B cell (primary cell): ENCODE data around the gene BTLA. TPM values are rescaled to one million over a fixed set of nuclear protein-coding genes. Genes with fewer than 3 reads are reported as not detected.
A peak's percentile ranks its signal among the peaks of the same experiment; 100 is the strongest.

ENCODE experiments used
- ATAC-seq: fragments of 200-7000 bp; cut with Tn5 transposase; one replicate; pipeline ENCODE4 v1.10.0; 2021; ENCODE audit warnings: low read depth, mild to moderate bottlenecking, moderate number of reproducible peaks, moderate library complexity
- CTCF ChIA-PET: fragments of 350-600 bp; sonication (Branson Sonifier 250); formaldehyde crosslinking; loops from one replicate; lab custom pipeline; 2021; ENCODE audit warnings: antibody characterized with exemption, inconsistent platforms; lab: Charles Lee
- POLR2A ChIA-PET: fragments of 350-600 bp; sonication (Branson Sonifier 250); formaldehyde crosslinking; loops from one replicate; lab custom pipeline; 2021; ENCODE audit warnings: antibody characterized with exemption; lab: Charles Lee
- DNase-seq: peaks from one replicate; pipeline ENCODE4 v3.0.0; 2013
- H2AFZ ChIP-seq: 2 replicates; pipeline ENCODE4 v1.6.1; 2012; ENCODE audit warnings: mild to moderate bottlenecking, low read depth, low read length; ENCODE audit not compliant: insufficient read depth, poor library complexity, severe bottlenecking
- H3K27ac ChIP-seq, 2 donors: 1 replicate in 1 of 2; 2 replicates in 1 of 2; pipeline ENCODE4 v1.5.1; 2012 to 2013; ENCODE audit warnings: low read length in 2 of 2, mild to moderate bottlenecking in 2 of 2, moderate library complexity in 1 of 2
- H3K27me3 ChIP-seq, 4 experiments: fragments of 200-600 bp in 1 of 4; sonication (generic) in 1 of 4; replicated peaks in 1 of 4; 1 replicate in 2 of 4; 2 replicates in 2 of 4; pipeline versions ENCODE4 v1.6.1 to v1.7.0; 2013 to 2016; ENCODE audit warnings: low read length in 3 of 4, mild to moderate bottlenecking in 2 of 4, mixed read lengths in 1 of 4, moderate library complexity in 1 of 4; ENCODE audit not compliant: insufficient read depth in 4 of 4, control insufficient read depth in 3 of 4; ENCODE audit errors: control extremely low read depth in 1 of 4
- H3K36me3 ChIP-seq, 2 experiments: replicated peaks in 1 of 2; 1 replicate in 1 of 2; 2 replicates in 1 of 2; pipeline versions ENCODE4 v1.6.1 to v1.7.1; 2013; ENCODE audit warnings: low read length in 1 of 2; ENCODE audit not compliant: insufficient read depth in 2 of 2, control insufficient read depth in 1 of 2; ENCODE audit errors: control extremely low read depth in 1 of 2, extremely low read depth in 1 of 2
- H3K4me1 ChIP-seq, 2 donors: fragments of 200-600 bp in 1 of 2; sonication (generic) in 1 of 2; 1 replicate in 1 of 2; 2 replicates in 1 of 2; pipeline versions ENCODE4 v1.5.1 to v1.6.1; 2013 to 2017; ENCODE audit warnings: low read length in 2 of 2; ENCODE audit not compliant: control insufficient read depth in 2 of 2, insufficient read depth in 2 of 2
- H3K4me2 ChIP-seq: replicated peaks from 2 replicates; pipeline ENCODE3; 2012; ENCODE audit warnings: mild to moderate bottlenecking, low read depth, low read length; ENCODE audit not compliant: poor library complexity, severe bottlenecking
- H3K4me3 ChIP-seq, 5 experiments: fragments of 200-600 bp in 1 of 5; sonication (generic) in 1 of 5; 1 replicate in 3 of 5; 2 replicates in 2 of 5; pipeline versions ENCODE4 v1.5.1 to v1.7.0; 2011 to 2016; ENCODE audit warnings: low read length in 4 of 5, mild to moderate bottlenecking in 4 of 5, low read depth in 2 of 5, control low read depth in 1 of 5, moderate library complexity in 1 of 5; ENCODE audit not compliant: insufficient read depth in 1 of 5; ENCODE audit errors: control extremely low read depth in 1 of 5, extremely low read depth in 1 of 5
- H3K79me2 ChIP-seq: fragments of 200-600 bp; sonication (generic); one replicate; pipeline ENCODE4 v1.6.0; 2016; ENCODE audit warnings: low read length; ENCODE audit not compliant: control insufficient read depth, insufficient read depth
- H3K9ac ChIP-seq: fragments of 200-600 bp; sonication (generic); 2 replicates; pipeline ENCODE4 v1.6.1; 2017; ENCODE audit warnings: mild to moderate bottlenecking, low read length, moderate library complexity
- H3K9me3 ChIP-seq, 3 donors: one replicate each; pipeline versions ENCODE4 v1.6.1 to v1.7.1; 2013; ENCODE audit warnings: low read length in 2 of 3; ENCODE audit not compliant: control insufficient read depth in 2 of 3, insufficient read depth in 1 of 3; ENCODE audit errors: control extremely low read depth in 1 of 3
- H4K20me1 ChIP-seq: 2 replicates; pipeline ENCODE4 v1.6.0; 2012; ENCODE audit warnings: mild to moderate bottlenecking, low read length; ENCODE audit not compliant: insufficient read depth, control insufficient read depth, poor library complexity, severe bottlenecking
- H3K27ac Mint-ChIP-seq: one replicate; pipeline ENCODE4 v1.8.0; 2021; ENCODE audit warnings: mixed read lengths
- H3K27me3 Mint-ChIP-seq: one replicate; pipeline ENCODE4 v1.8.0; 2021; ENCODE audit warnings: mixed read lengths
- H3K4me1 Mint-ChIP-seq: one replicate; pipeline ENCODE4 v1.8.0; 2021; ENCODE audit warnings: mixed read lengths
- H3K4me3 Mint-ChIP-seq: one replicate; pipeline ENCODE4 v1.8.0; 2021; ENCODE audit warnings: mixed read lengths
- H3K9me3 Mint-ChIP-seq: one replicate; pipeline ENCODE4 v1.8.0; 2022; ENCODE audit warnings: mixed read lengths; ENCODE audit not compliant: insufficient read depth
- EZH2 ChIP-seq: IDR thresholded peaks from 2 replicates; pipeline ENCODE4 v1.6.1; 2012; ENCODE audit warnings: borderline replicate concordance, low read depth, mild to moderate bottlenecking, moderate library complexity, low read length; ENCODE audit not compliant: insufficient read depth, poor library complexity, severe bottlenecking
- WGBS: methylation state at CpG from one replicate; pipeline ENCODE4 v1.1.5; 2013; ENCODE audit warnings: missing lambda C conversion rate; ENCODE audit not compliant: insufficient coverage; 5-methylcytosine and 5-hydroxymethylcytosine counted together
- intact Hi-C: fragments of 100-400 bp; cut with micrococcal nuclease; formaldehyde crosslinking; loops from one replicate; pipeline ENCODE4 v1.10.0; 2022
- polyA plus RNA-seq: library from polyadenylated mRNA; depleted of rRNA; stranded (reverse); fragments of >200 nt; gene quantifications from 2 replicates; pipeline ENCODE4 v1.2.3, GENCODE V29; 2012
- total RNA-seq, 2 donors: library from RNA; stranded (reverse); fragments of 120-200 nt in 1 of 2; gene quantifications; 1 replicate in 1 of 2; 2 replicates in 1 of 2; pipeline versions ENCODE4 v1.2.3 to v1.2.4, GENCODE V29; 2013 to 2022
- TF ChIP-seq, protein P1 (sequence below): fragments of 200-600 bp; IDR thresholded peaks from one replicate; pipeline ENCODE4 v1.8.0; 2022; ENCODE audit warnings: antibody characterized with exemption, mild to moderate bottlenecking

The BTLA gene
- total and polyA plus RNA-seq, 2 donors (not counting 1 experiment from before 2014, with no cell fraction given), result 75.7 to 101 TPM

DNA sequence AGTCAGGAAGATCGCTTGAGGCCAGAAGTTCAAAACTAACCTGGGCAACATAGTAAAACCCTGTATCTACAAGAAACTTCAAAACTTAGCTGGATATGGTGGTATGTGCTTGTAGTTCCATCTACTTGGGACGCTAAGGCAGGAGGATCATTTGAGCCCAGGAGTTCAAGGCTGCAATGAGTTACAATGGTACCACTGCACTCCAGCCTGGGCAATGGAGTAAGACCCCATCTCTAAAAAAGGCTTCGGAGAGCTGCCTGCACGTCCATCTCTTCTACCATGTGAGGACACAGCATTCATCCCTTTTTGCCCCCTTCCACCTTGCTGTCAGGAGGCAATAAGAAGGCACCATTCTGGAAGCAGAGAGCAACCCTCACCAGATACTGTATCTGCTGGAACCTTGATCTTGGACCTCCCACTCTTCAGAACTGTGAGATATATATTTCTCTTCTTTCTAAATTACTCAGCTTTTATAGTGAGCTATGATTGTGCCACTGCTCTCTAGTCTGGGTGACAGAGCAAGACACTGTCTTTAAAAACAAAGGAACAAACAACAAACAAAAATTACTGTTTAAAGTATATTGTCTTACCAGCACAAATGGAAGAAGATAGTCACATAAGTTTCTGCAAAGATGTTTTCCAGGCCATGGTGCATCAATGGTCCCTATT is 4.2 kb upstream of the BTLA start:
- Histone ChIP-seq H2AFZ (no peak overlapping the region), H3K4me3 (peak overlapping the region in 3 of 5 experiments; percentile 22 to 37 (median 33)), H3K4me2 (peak overlapping the region; percentile 62), H3K79me2 (peaks cover 56% of the 10 kb centered on the region), H3K36me3 (no peaks in the 10 kb centered on the region), H3K4me1 (peaks cover 80 to 86% of the 10 kb centered on the region in 2 donors), H3K9me3 (no peaks in the 10 kb centered on the region), H3K27ac (peak overlapping the region; percentile 61 to 81), H3K27me3 (no peaks in the 10 kb centered on the region), H3K9ac (peak overlapping the region; percentile 24), H4K20me1 (no peaks in the 10 kb centered on the region)
- no peaks in the 10 kb centered on the region for H3K27me3 Mint-ChIP-seq
- intact Hi-C loops, result no loop called here
- H3K4me3 Mint-ChIP-seq, result peak overlapping the region; percentile 46
- DNase-seq, result no peak
- H3K4me1 Mint-ChIP-seq, result peaks cover 80% of the 10 kb centered on the region
- H3K27ac Mint-ChIP-seq, result peak overlapping the region; percentile 85
- no peak for TF ChIP-seq EZH2
- TF ChIP-seq, protein P1, sequence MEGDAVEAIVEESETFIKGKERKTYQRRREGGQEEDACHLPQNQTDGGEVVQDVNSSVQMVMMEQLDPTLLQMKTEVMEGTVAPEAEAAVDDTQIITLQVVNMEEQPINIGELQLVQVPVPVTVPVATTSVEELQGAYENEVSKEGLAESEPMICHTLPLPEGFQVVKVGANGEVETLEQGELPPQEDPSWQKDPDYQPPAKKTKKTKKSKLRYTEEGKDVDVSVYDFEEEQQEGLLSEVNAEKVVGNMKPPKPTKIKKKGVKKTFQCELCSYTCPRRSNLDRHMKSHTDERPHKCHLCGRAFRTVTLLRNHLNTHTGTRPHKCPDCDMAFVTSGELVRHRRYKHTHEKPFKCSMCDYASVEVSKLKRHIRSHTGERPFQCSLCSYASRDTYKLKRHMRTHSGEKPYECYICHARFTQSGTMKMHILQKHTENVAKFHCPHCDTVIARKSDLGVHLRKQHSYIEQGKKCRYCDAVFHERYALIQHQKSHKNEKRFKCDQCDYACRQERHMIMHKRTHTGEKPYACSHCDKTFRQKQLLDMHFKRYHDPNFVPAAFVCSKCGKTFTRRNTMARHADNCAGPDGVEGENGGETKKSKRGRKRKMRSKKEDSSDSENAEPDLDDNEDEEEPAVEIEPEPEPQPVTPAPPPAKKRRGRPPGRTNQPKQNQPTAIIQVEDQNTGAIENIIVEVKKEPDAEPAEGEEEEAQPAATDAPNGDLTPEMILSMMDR, result no peak
- ChIA-PET CTCF (interaction anchor here (1.0 to 2.7 kb wide), 5 partner anchors 9 to 366 kb away, joined by 3 to 14 read pairs (median 5); no protein-coding TSS in a partner anchor), POLR2A (interaction anchor here (0.6 to 1.2 kb wide), 3 partner anchors 13 to 171 kb away, joined by 3 to 8 read pairs (median 6); partner anchors contain the start of gene CD200)
- ATAC-seq, result no peak
- no peaks in the 10 kb centered on the region for H3K9me3 Mint-ChIP-seq
- 91% methylated on average over 3 of the region's 4 CpGs for WGBS

DNA sequence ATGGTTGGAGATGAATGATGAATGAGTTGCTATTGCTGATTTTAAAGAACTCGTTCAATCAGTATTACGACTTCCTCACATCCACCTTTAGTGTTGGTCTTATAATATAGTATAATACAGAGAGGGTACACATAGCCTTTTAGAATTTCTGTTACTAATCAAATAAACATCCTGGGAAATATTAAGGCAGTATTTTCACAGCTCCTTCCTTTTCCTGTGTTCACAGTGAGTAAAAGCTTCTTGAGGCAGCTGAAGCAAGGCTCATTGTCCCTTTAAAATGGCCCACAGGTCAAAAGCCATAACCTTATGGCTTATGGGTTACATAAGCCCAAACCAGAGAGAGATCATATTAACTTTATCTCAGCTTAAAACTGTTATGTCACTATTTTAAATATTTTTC is 1.3 kb upstream of the BTLA start:
- H3K36me3 ChIP-seq, result peaks cover 7 to 10% of the 10 kb centered on the region in 2 experiments
- ATAC-seq (no peak), DNase-seq (no peak)
- Mint-ChIP-seq H3K9me3 (no peaks in the 10 kb centered on the region), H3K4me3 (no peak overlapping the region), H3K27ac (peak overlapping the region; percentile 97), H3K4me1 (peaks cover 69% of the 10 kb centered on the region), H3K27me3 (no peaks in the 10 kb centered on the region)
- H4K20me1 ChIP-seq, result no peaks in the 10 kb centered on the region
- POLR2A ChIA-PET, result interaction anchor here (2.0 kb wide), 1 partner anchor 61 kb away, joined by 18 read pairs; the partner anchor contains the start of genes ATG3 and SLC35A5
- no peaks in the 10 kb centered on the region for H3K9me3 ChIP-seq
- peaks cover 52 to 58% of the 10 kb centered on the region in 2 donors for H3K4me1 ChIP-seq
- CTCF ChIA-PET, result interaction anchor here (0.8 to 5.7 kb wide), 5 partner anchors 13 to 196 kb away, joined by 4 to 32 read pairs (median 9); partner anchors contain the start of gene CD200
- no peaks in the 10 kb centered on the region for H3K27me3 ChIP-seq
- WGBS, result no CpG with 5 or more reads among the region's 2 CpGs
- no peak for TF ChIP-seq EZH2
- TF ChIP-seq, protein P1, result no peak
- H3K27ac ChIP-seq, result peak overlapping the region; percentile 92 to 96
- intact Hi-C loops, result no loop called here
- peak overlapping the region; percentile 71 for H3K4me2 ChIP-seq
- peaks cover 68% of the 10 kb centered on the region for H3K79me2 ChIP-seq
- H3K4me3 ChIP-seq, result no peak overlapping the region
- H3K9ac ChIP-seq, result no peak overlapping the region
- H2AFZ ChIP-seq, result no peak overlapping the region
